ENCODE data around the gene IFT43. TPM values are rescaled to one million over a fixed set of nuclear protein-coding genes. Genes with fewer than 3 reads are reported as not detected.

Gene IFT43
- total and polyA plus RNA-seq, 8 donors, result 23.1 to 51.1 (median 42.0) TPM

GRCh38 chr14:76125511-76125910 is 139.9 kb downstream of the IFT43 start:
- H3K4me1 ChIP-seq, result no peaks in the 10 kb centered on the region
- no peak for DNase-seq
- intact Hi-C loops (cut with DNase I), result no loop called here

DNA sequence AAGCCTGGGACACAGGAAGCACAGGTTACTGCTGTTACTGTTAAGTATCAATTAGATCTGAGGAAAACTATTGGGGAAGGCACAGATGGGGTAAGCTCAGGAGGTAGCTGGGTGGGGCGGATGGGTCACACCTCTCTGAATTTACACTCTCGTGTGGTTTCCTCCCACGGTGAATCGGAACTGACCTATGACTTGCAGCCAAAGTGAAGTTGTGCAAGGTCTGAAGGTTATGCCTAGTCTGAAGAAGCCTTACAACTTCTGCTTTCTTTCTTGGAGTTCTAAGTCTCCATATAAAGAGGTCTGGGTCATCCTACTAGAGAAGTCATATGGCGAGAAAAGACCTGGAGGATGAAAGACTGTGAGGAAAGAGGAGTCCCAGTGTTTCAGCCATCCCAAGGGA is 140.5 kb downstream of the IFT43 start:
- Histone ChIP-seq H3K27me3 (peaks cover 0 to 32% of the 10 kb centered on the region in 2 donors), H3K4me3 (no peak overlapping the region), H3K4me1 (no peaks in the 10 kb centered on the region), H3K36me3 (no peaks in the 10 kb centered on the region), H3K27ac (no peak overlapping the region), H3K9me3 (no peaks in the 10 kb centered on the region)
- TF ChIP-seq CTCF (IDR thresholded peaks at IDR 0.05), result no peak
- ATAC-seq (no peak), DNase-seq (no peak)
- intact Hi-C loops (cut with DNase I), result no loop called here

More at GRCh38 chr14:76125511-76125910, 139.9 kb downstream of the IFT43 start:
- peaks cover 0 to 26% of the 10 kb centered on the region in 2 donors for H3K27me3 ChIP-seq
- no peaks in the 10 kb centered on the region for H3K9me3 ChIP-seq
- no peak for TF ChIP-seq CTCF (IDR thresholded peaks at IDR 0.05)
- ATAC-seq, result no peak
- H3K36me3 ChIP-seq, result no peaks in the 10 kb centered on the region
- H3K27ac ChIP-seq, result no peak overlapping the region
- no peak overlapping the region for H3K4me3 ChIP-seq

DNA sequence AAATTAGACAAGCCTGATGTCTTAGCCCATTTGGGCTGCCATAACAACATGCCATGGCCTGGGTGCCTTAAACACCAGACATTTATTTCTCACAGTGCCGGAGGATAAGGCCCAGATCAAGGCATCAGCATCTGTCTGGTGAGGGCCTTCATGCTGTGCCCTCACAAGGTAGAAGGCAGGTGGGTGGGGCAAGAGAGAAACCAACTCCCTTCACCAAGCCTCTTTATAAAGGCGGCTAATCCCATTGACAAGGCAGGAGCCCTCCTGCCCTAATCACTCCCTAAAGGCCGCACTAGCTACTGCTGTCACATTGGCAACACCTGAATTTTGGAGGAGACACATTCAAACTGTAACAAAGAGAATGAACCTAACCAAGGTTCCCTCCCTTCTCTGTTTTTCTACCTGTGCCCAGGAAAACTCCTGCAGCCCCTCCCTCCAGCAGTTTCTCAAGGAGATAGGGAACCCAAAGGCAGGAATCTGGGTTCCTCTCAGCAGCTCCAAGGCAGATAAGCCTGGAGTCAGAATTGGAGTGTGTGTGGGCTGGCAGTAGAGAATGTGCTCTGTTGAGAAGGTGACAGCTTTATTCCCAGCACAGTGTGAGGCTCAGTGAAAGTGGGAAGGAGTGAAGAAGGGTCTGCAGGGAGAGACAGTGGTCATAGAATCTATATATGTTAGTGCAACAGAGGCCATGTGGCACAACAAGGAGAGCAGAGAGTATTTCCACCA is 144.5 kb downstream of the IFT43 start:
- peaks cover 5 to 71% of the 10 kb centered on the region in 2 donors for H3K27me3 ChIP-seq
- no peaks in the 10 kb centered on the region for H3K4me1 ChIP-seq
- H3K27ac ChIP-seq, result no peak overlapping the region
- intact Hi-C loops (cut with DNase I), result no loop called here
- no peaks in the 10 kb centered on the region for H3K9me3 ChIP-seq
- no peak for ATAC-seq
- no peaks in the 10 kb centered on the region for H3K36me3 ChIP-seq
- H3K4me3 ChIP-seq, result no peak overlapping the region
- DNase-seq, result no peak
- no peak for TF ChIP-seq CTCF (IDR thresholded peaks at IDR 0.05)

- Histone ChIP-seq H3K4me3 (no peak overlapping the region), H3K4me1 (no peaks in the 10 kb centered on the region), H3K9me3 (no peaks in the 10 kb centered on the region), H3K36me3 (no peaks in the 10 kb centered on the region), H3K27ac (no peak overlapping the region), H3K27me3 (peaks cover 9 to 84% of the 10 kb centered on the region in 2 donors)
- no peak for TF ChIP-seq CTCF (IDR thresholded peaks at IDR 0.05)
- ATAC-seq, result no peak
- DNase-seq, result peak in 1 of 4 donors; percentile 71
- intact Hi-C loops (cut with DNase I), result no loop called here
Observed at GRCh38 chr14:76131071-76131965, 145.8 kb downstream of the IFT43 start.

DNA sequence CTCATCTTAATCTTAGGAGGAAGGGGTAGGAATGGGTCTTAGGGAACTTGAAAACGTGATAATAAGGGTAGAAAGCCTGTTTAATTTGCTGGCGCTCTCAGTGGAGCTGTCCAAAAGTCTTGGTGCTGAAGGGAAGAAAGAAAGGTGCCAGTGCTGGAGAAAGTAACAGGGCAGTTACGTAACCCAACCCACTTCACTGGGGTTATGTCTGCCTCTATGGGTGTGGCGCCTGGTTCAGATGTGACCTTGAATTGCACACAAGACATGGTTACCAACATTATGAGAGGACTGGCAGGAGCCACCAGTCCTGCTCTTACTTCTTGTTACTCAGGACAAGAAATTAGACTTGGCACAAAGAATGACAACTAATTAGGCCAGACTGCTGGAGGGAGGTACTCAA is 147.5 kb downstream of the IFT43 start:
- peaks cover 27 to 99% of the 10 kb centered on the region in 2 donors for H3K27me3 ChIP-seq

More for the DNA sequence above, 147.5 kb downstream of the IFT43 start:
- DNase-seq, result peak in 2 of 4 donors; percentile 43 to 48
- intact Hi-C loops (cut with DNase I), result no loop called here
- Histone ChIP-seq H3K27ac (no peak overlapping the region), H3K9me3 (no peaks in the 10 kb centered on the region), H3K4me1 (no peaks in the 10 kb centered on the region), H3K4me3 (no peak overlapping the region), H3K36me3 (no peaks in the 10 kb centered on the region)
- ATAC-seq, result peak; percentile 52
- TF ChIP-seq CTCF (IDR thresholded peaks at IDR 0.05), result no peak

All from left lung (tissue), 10 donors.